Activated CD8-positive, alpha-beta memory T cell treated with anti-CD3 and anti-CD28 coated beads, Interleukin-2, amount 10 ng/mL, durations not matched to agents 7 days and 5 days (primary cell): Measurements from ENCODE around the gene CHCHD3. TPM values are rescaled to one million over a fixed set of nuclear protein-coding genes. Genes with fewer than 3 reads are reported as not detected.

ENCODE experiments used
- ATAC-seq: fragments of 150-1000 bp; cut with Tn5 transposase; one replicate; pipeline ENCODE4 v1.10.0; 2021; ENCODE audit warnings: moderate library complexity
- CTCF ChIA-PET: fragments of 350-600 bp; sonication (Branson Sonifier 250); formaldehyde crosslinking; loops from one replicate; lab custom pipeline; 2021; ENCODE audit warnings: antibody characterized with exemption; lab: Charles Lee
- DNase-seq: peaks from one replicate; pipeline ENCODE4 v3.0.0-alpha.2; 2020
- H3K27ac Mint-ChIP-seq: one replicate; pipeline ENCODE4 v1.8.0; 2021; ENCODE audit warnings: mild to moderate bottlenecking, mixed read lengths
- H3K27me3 Mint-ChIP-seq: one replicate; pipeline ENCODE4 v1.8.0; 2021; ENCODE audit warnings: mixed read lengths
- H3K36me3 Mint-ChIP-seq: one replicate; pipeline ENCODE4 v1.8.0; 2021; ENCODE audit warnings: mild to moderate bottlenecking, mixed read lengths
- H3K4me1 Mint-ChIP-seq: one replicate; pipeline ENCODE4 v1.8.0; 2021; ENCODE audit warnings: mixed read lengths
- H3K4me3 Mint-ChIP-seq: one replicate; pipeline ENCODE4 v1.8.0; 2021; ENCODE audit warnings: mild to moderate bottlenecking, moderate library complexity, mixed read lengths
- H3K9me3 Mint-ChIP-seq: one replicate; pipeline ENCODE4 v1.8.0; 2022; ENCODE audit warnings: low read depth, mixed read lengths
- total RNA-seq, 2 experiments: library from RNA; stranded (reverse); gene quantifications; one replicate each; pipeline ENCODE4 v1.2.3, GENCODE V29; 2021

CHCHD3 gene
- total RNA-seq, 2 experiments from 2014 or later, result 49.5 to 56.7 TPM

- H3K27me3 Mint-ChIP-seq, result no peaks in the 10 kb centered on the region
- no peaks in the 10 kb centered on the region for H3K9me3 Mint-ChIP-seq
- H3K4me3 Mint-ChIP-seq, result no peak overlapping the region
- CTCF ChIA-PET, result no interaction called here
- H3K4me1 Mint-ChIP-seq, result peaks cover 18% of the 10 kb centered on the region
- DNase-seq, result no peak
- H3K36me3 Mint-ChIP-seq, result peaks cover 10% of the 10 kb centered on the region
- H3K27ac Mint-ChIP-seq, result no peak overlapping the region
- no peak for ATAC-seq
These were observed 200.6 kb downstream of the CHCHD3 start for GRCh38 chr7:132881317-132881716.

DNA sequence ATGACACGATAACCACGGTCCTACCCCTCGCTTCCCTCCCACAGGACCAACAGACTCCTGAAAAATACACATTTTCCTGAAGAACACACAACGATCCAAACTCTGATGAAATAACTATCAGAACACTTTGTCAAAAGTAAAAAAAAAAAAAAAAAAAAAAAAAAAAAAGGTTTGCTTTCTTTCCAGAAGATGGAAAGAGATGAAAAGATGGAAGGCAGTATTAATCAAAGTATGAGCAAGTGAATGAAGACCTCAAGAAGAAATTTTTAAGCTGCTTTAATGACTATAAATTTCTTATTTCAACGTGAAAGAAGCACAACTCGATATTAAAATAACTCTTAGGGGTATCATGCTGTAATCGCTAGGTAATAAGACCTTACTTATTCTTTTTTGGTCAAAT lies 202.3 kb downstream of the CHCHD3 start:
- Mint-ChIP-seq H3K36me3 (peaks cover 8% of the 10 kb centered on the region), H3K9me3 (no peaks in the 10 kb centered on the region), H3K4me3 (no peak overlapping the region), H3K27ac (no peak overlapping the region), H3K27me3 (no peaks in the 10 kb centered on the region), H3K4me1 (peaks cover 18% of the 10 kb centered on the region)
- no peak for DNase-seq
- ATAC-seq, result no peak
- CTCF ChIA-PET, result no interaction called here

- Mint-ChIP-seq H3K4me3 (no peak overlapping the region), H3K4me1 (peaks cover 10% of the 10 kb centered on the region), H3K9me3 (no peaks in the 10 kb centered on the region), H3K27ac (no peak overlapping the region), H3K36me3 (peaks cover 1% of the 10 kb centered on the region), H3K27me3 (no peaks in the 10 kb centered on the region)
- no peak for DNase-seq
- CTCF ChIA-PET, result no interaction called here
- no peak for ATAC-seq
These were observed 203.5 kb downstream of the CHCHD3 start for GRCh38 chr7:132878204-132878919.

- Mint-ChIP-seq H3K36me3 (no peaks in the 10 kb centered on the region), H3K27me3 (no peaks in the 10 kb centered on the region), H3K4me3 (no peak overlapping the region), H3K9me3 (no peaks in the 10 kb centered on the region), H3K27ac (no peak overlapping the region), H3K4me1 (peaks cover 2% of the 10 kb centered on the region)
- DNase-seq (no peak), ATAC-seq (no peak)
- CTCF ChIA-PET, result no interaction called here
These were observed 204.3 kb downstream of the CHCHD3 start for GRCh38 chr7:132877573-132877972.

DNA sequence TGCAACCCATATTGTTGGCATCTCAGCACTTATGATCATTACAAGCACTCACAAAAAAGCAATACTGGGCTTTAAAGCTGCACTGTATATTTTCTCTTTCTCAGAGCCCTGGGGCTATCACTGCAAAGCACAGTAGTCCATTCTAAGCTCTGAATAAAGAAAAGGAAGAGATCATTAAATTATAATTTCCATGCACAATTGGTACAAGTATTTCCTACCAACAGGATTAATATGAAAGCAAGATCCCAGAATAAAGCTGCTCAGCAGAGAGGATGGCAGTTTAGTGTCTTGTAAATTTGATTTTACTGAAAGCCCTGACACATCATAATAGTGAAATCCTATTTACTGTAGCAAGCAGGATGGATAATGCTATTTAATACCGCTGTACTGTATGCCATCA lies 205.3 kb downstream of the CHCHD3 start:
- CTCF ChIA-PET, result no interaction called here
- Mint-ChIP-seq H3K9me3 (no peaks in the 10 kb centered on the region), H3K4me3 (no peak overlapping the region), H3K27me3 (no peaks in the 10 kb centered on the region), H3K4me1 (peaks cover 4% of the 10 kb centered on the region), H3K27ac (no peak overlapping the region), H3K36me3 (no peaks in the 10 kb centered on the region)
- no peak for ATAC-seq
- DNase-seq, result no peak

- Mint-ChIP-seq H3K9me3 (no peaks in the 10 kb centered on the region), H3K4me1 (peaks cover 8% of the 10 kb centered on the region), H3K27me3 (no peaks in the 10 kb centered on the region), H3K27ac (no peak overlapping the region), H3K4me3 (no peak overlapping the region), H3K36me3 (no peaks in the 10 kb centered on the region)
- CTCF ChIA-PET, result no interaction called here
- no peak for ATAC-seq
- DNase-seq, result no peak
These were observed 209.9 kb downstream of the CHCHD3 start for GRCh38 chr7:132872034-132872433.

DNA sequence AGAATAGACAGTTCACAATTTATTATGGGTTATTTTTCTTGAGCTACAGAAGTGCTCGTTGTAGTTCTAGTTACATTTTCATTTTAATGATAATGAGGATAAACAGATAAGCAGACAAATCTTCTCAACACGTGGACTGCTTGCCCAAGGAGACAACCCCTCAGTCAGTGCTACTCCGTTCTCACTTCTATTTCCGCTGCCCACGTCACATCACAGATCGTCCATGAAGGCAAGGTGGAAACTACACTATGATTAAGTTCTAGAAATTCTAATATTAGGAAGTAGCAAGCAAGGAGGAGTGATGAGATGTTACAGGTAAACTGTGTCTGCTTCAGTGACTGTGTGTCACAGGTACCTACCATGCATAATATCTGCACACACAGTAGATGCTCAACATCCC lies 210.5 kb downstream of the CHCHD3 start:
- Mint-ChIP-seq H3K36me3 (peaks cover 3% of the 10 kb centered on the region), H3K4me3 (no peak overlapping the region), H3K27ac (no peak overlapping the region), H3K4me1 (peaks cover 8% of the 10 kb centered on the region), H3K9me3 (no peaks in the 10 kb centered on the region), H3K27me3 (no peaks in the 10 kb centered on the region)
- ATAC-seq, result no peak
- CTCF ChIA-PET, result no interaction called here
- no peak for DNase-seq

GRCh38 chr7:132869166-132869861 lies 212.6 kb downstream of the CHCHD3 start:
- H3K27ac Mint-ChIP-seq, result no peak overlapping the region
- H3K27me3 Mint-ChIP-seq, result no peaks in the 10 kb centered on the region
- ATAC-seq, result no peak
- peaks cover 7% of the 10 kb centered on the region for H3K36me3 Mint-ChIP-seq
- H3K4me3 Mint-ChIP-seq, result no peak overlapping the region
- CTCF ChIA-PET, result no interaction called here
- peaks cover 8% of the 10 kb centered on the region for H3K4me1 Mint-ChIP-seq
- DNase-seq, result no peak
- no peaks in the 10 kb centered on the region for H3K9me3 Mint-ChIP-seq

DNA sequence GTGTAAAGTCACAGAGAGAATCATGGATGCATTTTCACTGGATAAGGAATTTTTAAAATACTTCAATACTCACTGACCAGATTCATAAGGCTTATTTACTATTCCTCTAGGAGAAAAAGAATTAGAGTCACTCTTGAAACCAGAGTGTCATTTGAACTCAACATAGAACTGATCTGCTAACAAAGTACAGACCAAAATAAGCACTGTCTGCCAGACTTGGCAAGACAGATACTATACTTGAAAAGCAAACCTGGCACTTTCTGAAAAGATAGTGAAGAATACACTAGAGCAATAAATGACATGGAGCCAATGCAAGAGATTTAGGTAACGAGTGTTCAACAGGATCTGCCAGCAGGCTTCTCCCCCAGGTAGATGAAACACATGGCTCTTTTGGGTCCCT lies 215.3 kb downstream of the CHCHD3 start:
- CTCF ChIA-PET, result no interaction called here

GRCh38 chr7:132866144-132866531 lies 215.8 kb downstream of the CHCHD3 start:
- H3K27ac Mint-ChIP-seq, result no peak overlapping the region
- ATAC-seq, result no peak
- H3K4me1 Mint-ChIP-seq, result peaks cover 8% of the 10 kb centered on the region
- H3K36me3 Mint-ChIP-seq, result peaks cover 17% of the 10 kb centered on the region
- no peaks in the 10 kb centered on the region for H3K27me3 Mint-ChIP-seq
- H3K4me3 Mint-ChIP-seq, result no peak overlapping the region
- DNase-seq, result no peak
- peaks cover 3% of the 10 kb centered on the region for H3K9me3 Mint-ChIP-seq
- CTCF ChIA-PET, result no interaction called here

More for the DNA sequence above, 215.3 kb downstream of the CHCHD3 start:
- DNase-seq, result no peak
- H3K27me3 Mint-ChIP-seq, result no peaks in the 10 kb centered on the region
- no peak overlapping the region for H3K4me3 Mint-ChIP-seq
- ATAC-seq, result no peak
- peaks cover 8% of the 10 kb centered on the region for H3K4me1 Mint-ChIP-seq
- no peak overlapping the region for H3K27ac Mint-ChIP-seq
- H3K9me3 Mint-ChIP-seq, result peaks cover 3% of the 10 kb centered on the region
- peaks cover 17% of the 10 kb centered on the region for H3K36me3 Mint-ChIP-seq

DNA sequence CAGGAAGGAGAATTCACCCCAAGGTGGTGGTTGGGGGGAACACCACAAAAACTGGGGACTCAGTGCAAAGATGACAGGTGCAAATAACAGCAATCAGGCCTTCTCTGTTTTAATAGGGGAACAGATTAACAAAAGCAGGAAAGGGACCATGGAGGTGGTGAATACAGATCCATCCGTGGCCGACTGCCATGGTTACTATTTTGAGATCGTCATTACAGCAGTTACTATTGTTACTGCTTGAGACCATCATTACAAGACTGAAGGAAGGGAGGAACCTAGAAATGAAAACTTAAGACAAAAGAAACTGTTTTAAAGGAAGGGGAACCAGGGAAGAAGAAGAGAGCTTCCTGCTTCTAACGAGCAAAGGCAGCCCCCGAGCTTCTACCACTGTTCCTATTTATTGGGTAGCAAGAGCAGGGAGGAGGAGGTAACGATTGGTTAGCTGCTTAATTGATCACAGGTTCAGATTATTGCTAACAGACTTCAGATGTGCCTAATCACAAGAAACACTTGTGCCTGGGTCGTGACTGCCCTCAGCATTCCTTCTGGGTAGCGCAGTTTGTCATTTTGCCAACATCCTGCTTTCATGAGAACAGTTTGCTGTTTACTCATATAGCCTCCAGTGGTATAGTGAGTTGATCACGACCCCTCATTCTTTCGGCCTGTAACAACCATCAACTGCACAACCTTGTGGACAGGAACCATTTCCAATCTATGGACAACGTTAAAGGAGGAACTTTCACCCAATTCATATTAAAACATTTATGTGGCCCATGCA lies 216.3 kb downstream of the CHCHD3 start:
- Mint-ChIP-seq H3K27me3 (no peaks in the 10 kb centered on the region), H3K4me1 (peaks cover 8% of the 10 kb centered on the region), H3K27ac (no peak overlapping the region), H3K9me3 (peaks cover 3% of the 10 kb centered on the region), H3K36me3 (peaks cover 20% of the 10 kb centered on the region), H3K4me3 (no peak overlapping the region)
- ATAC-seq, result no peak
- CTCF ChIA-PET, result no interaction called here
- no peak for DNase-seq

- ATAC-seq, result no peak
- H3K27ac Mint-ChIP-seq, result no peak overlapping the region
- CTCF ChIA-PET, result interaction anchor here (1.3 kb wide), 1 partner anchor 28 kb away, joined by 3 read pairs; no protein-coding TSS in a partner anchor
- peaks cover 3% of the 10 kb centered on the region for H3K9me3 Mint-ChIP-seq
- no peaks in the 10 kb centered on the region for H3K27me3 Mint-ChIP-seq
- H3K4me1 Mint-ChIP-seq, result peaks cover 4% of the 10 kb centered on the region
- H3K36me3 Mint-ChIP-seq, result peaks cover 20% of the 10 kb centered on the region
- H3K4me3 Mint-ChIP-seq, result no peak overlapping the region
- no peak for DNase-seq
These were observed 219.8 kb downstream of the CHCHD3 start for GRCh38 chr7:132861940-132862554.

DNA sequence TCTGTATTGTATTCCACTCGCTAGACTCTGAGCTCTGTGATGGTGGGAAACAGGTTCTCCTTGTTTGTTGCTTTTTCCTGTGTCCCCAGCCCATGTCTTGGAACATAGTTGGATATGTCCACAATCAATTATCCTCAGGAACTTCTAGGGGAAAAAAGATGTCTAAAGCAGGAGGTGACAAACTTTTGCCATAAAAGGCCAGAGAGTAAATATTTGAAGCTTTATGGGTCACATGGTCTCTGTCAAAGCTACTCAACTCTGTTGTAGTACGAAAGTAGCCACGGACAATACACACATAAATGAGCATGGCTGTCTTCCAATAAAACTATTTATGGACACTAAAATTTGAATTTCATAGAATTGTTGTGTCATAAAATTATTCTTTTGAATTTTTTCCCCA lies 220.5 kb downstream of the CHCHD3 start:
- Mint-ChIP-seq H3K4me1 (peaks cover 4% of the 10 kb centered on the region), H3K9me3 (peaks cover 3% of the 10 kb centered on the region), H3K4me3 (no peak overlapping the region), H3K27me3 (no peaks in the 10 kb centered on the region), H3K36me3 (peaks cover 20% of the 10 kb centered on the region), H3K27ac (no peak overlapping the region)
- CTCF ChIA-PET, result interaction anchor here (1.3 kb wide), 1 partner anchor 29 kb away, joined by 3 read pairs; no protein-coding TSS in a partner anchor
- DNase-seq (no peak), ATAC-seq (no peak)
